HG02852 (cell line): ENCODE data around the gene MOCS2.
A peak's percentile ranks its signal among the peaks of the same experiment; 100 is the strongest.

Experiments used
- ATAC-seq: cut with Tn5 transposase; IDR thresholded peaks from one replicate; pipeline ENCODE4 v1.9.1; 2021; ENCODE audit warnings: mild to moderate bottlenecking, moderate library complexity; ENCODE audit not compliant: unreplicated experiment

Gene MOCS2

GRCh38 chr5:53095931-53096525, 13.5 kb downstream of the MOCS2 start:
- ATAC-seq: peak; percentile 81

- no peak for ATAC-seq
These were observed 14.3 kb downstream of the MOCS2 start for GRCh38 chr5:53095217-53095616.

GRCh38 chr5:53092242-53092641, 17.3 kb downstream of the MOCS2 start:
- ATAC-seq: no peak

- no peak for ATAC-seq
These were observed 18.3 kb downstream of the MOCS2 start for GRCh38 chr5:53091289-53091688.

GRCh38 chr5:53090229-53090628, 19.3 kb downstream of the MOCS2 start:
- ATAC-seq: no peak

GRCh38 chr5:53089481-53089991, 20.0 kb downstream of the MOCS2 start:
- peak; percentile 92 for ATAC-seq

- ATAC-seq: no peak
These were observed 21.9 kb downstream of the MOCS2 start for GRCh38 chr5:53087621-53088121.

GRCh38 chr5:53087171-53087570, 22.4 kb downstream of the MOCS2 start:
- no peak for ATAC-seq

GRCh38 chr5:53084546-53085255, 24.9 kb downstream of the MOCS2 start:
- no peak for ATAC-seq

GRCh38 chr5:53083927-53084326, 25.6 kb downstream of the MOCS2 start:
- no peak for ATAC-seq

GRCh38 chr5:53080271-53080670, 29.3 kb downstream of the MOCS2 start:
- ATAC-seq: no peak

- no peak for ATAC-seq
These were observed 33.5 kb downstream of the MOCS2 start for GRCh38 chr5:53076014-53076583.

GRCh38 chr5:53073348-53073747, 36.2 kb downstream of the MOCS2 start:
- ATAC-seq: no peak

GRCh38 chr5:53071738-53072137, 37.8 kb downstream of the MOCS2 start:
- no peak for ATAC-seq

- ATAC-seq: no peak
These were observed 38.3 kb downstream of the MOCS2 start for GRCh38 chr5:53071298-53071697.

GRCh38 chr5:53069626-53070025, 39.9 kb downstream of the MOCS2 start:
- ATAC-seq: no peak

GRCh38 chr5:53068291-53068836, 41.2 kb downstream of the MOCS2 start:
- ATAC-seq: no peak

- no peak for ATAC-seq
These were observed 41.9 kb downstream of the MOCS2 start for GRCh38 chr5:53067641-53068040.

GRCh38 chr5:53066088-53066487, 43.5 kb downstream of the MOCS2 start:
- no peak for ATAC-seq

GRCh38 chr5:53063791-53064190, 45.8 kb downstream of the MOCS2 start:
- no peak for ATAC-seq

GRCh38 chr5:53063176-53063575, 46.4 kb downstream of the MOCS2 start:
- ATAC-seq: no peak

- no peak for ATAC-seq
These were observed 50.3 kb downstream of the MOCS2 start for GRCh38 chr5:53059281-53059680.
